HCEC 1CT (cell line): Measurements from ENCODE around the gene MREG.
"Not testable (repeated sequence)": the region's sequence is repeated elsewhere in the genome, so short reads cannot be mapped to it uniquely, and the experiment has no call there.

Source experiments
- DNase-seq: peaks from one replicate; pipeline ENCODE4 v3.0.0-alpha.2; 2017

MREG gene

DNA sequence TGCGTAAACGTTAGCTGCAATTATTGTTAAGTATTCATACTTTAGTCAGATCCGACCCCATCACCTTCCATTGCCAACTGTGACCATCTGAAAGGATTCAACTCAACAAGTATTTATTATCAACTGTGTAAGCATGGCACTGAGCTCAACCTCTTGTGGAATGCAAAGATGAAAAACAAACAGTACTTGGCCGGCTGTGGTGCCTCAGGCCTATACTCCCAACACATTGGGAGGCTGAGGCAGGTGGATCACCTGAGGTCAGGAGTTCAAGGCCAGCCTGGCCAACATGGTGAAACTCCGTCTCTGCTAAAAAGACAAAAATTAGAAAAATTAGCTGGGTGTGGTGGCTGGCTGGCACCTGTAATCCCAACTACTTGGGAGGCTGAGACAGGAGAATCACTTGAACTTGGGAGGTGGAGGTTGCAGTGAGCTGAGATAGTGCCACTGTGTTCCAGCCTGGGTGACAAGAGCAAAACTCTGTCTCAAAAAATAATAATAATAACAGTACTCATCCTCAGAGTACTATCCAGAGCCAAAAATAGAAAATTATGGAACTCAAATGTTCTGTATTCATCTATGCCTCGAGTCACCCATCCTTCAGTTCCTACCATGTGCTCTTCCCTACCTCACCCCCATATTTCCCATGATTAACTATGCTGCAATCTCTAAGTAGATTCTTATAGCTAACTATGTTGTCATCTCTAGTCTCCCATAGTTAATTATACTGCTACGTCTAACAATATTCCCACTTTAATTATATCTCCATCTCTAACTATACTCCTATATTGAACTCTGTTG lies 8.6 kb upstream of the MREG start:
- DNase-seq, result no peak

DNA sequence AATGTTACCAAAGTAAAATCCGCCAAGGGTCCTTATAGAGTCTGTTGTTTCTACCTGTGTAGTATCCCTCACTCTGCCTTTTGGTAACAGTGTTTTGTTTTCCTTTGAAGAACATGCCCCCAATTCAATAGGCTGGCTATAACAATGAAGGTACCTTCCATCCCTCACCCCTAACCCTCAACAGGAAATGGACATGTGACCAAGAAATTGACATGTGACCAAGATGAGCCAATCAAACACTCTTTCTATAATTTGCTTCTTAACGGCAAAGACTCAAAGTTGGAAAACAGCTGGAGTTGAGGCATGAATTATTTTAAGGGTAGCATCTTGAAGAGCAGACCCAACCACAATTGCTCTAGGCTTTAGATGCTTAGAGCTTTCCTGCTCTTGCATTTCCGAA lies 5.4 kb upstream of the MREG start:
- DNase-seq, result no peak

DNA sequence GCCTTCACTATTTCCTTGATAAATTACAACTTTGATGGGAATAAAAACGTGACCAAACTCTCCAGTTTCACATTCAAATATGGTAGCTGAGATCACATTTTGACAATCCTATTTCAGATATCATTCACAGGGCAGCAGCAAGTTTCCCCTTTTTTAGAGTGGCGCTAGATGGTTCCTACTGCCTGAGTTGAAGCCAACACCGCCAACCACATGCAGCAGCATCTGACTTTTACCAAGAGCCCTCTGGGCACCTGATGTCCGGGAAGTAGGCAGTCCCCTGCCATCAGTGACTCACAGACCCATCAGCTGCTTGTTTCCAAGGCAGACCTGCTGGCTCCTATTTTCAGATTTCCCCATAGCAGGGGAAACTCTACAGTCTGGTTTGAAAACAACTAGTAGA lies 4.0 kb upstream of the MREG start:
- DNase-seq, result peak; percentile 9

DNA sequence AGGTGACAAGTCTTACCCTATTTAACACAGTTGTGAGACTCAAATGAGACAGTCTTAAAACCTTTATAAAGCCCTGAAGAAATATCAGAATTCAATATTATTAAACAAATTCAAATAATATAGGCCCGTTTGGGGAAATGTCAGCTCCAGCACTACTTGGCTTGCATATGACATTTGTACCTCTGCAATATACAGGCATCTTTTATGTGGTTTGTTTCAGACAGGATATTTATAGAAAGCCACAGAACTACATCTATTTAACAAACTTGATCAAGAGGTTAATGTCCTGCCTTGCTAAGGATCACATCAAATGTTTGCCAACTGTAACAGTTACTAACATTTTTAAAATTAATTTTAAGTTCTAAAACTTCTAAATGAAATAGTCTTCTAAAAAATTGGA lies 3.2 kb upstream of the MREG start:
- DNase-seq, result no peak

DNA sequence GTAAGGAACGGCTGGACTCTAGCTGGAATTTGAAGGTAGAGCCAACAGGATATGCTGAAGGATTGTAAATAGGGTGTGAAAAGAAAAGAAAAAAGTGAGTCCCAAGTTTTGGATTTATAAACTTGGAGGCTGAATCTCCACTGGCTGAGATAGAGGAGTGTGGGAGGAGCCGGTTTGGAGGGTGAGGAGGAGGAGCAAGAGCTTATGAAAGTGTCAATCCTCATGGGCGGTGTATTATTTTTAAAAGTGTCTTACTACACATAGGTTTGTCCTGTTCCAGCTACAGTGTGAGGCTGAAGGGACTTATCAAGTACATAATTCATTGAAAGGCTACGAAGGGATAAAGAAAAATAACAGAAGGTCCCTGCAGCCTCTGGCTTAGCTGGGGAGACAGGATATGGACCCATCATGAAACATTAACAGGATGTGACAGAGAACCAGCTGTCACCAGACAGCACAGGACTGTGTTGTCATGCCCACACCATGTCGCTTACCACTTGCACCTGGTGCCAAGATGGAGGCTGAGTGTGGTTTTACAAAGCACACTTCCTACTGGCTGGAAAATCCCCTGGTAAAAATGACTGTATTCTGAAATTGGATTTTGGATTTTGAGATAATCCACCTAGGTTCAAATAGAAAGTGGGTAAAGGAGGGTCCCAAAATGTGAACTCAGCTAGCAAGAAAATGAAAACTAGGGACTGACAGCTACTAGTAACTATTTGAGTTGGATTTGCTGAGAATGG lies 2.5 kb upstream of the MREG start:
- DNase-seq, result no peak

DNA sequence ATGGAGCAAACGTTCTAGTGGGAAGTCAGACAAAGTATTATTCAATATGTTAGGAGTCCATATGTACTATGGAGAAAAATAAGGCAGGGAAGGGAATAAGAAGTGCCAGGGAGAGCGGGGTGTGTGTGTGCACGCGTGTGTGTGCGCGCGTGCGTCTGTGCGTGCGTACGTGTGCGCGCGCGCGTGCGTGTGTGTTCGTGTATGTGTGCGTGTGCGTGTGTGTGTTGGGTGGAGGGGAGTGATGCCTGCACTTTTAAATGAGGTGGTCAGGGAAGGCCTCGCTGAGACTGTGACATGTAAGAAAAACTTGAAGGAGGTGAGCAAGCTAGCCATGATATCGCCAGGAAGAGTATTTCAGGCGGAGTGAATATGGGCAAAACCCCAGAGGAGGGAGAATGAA lies 1.6 kb upstream of the MREG start:
- no peak for DNase-seq

DNA sequence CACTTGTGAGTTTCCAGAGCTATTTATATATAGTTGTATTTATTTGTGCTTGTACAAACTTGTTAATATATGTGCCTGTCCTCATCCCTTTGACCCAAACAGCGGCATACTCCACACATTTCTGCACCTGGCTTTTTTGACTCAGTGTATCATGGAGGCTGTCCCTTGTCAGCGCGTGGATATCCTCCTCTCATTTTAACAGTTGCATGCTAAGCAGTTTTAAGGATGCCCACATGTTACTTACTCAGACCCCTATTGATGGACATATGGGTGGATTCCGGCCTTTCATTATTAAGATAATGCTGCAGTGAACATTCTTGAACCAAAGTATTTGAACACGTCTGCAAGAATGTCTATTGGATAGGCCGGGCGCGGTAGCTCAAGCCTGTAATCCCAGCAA lies 655 bp upstream of the MREG start:
- no peak for DNase-seq

DNA sequence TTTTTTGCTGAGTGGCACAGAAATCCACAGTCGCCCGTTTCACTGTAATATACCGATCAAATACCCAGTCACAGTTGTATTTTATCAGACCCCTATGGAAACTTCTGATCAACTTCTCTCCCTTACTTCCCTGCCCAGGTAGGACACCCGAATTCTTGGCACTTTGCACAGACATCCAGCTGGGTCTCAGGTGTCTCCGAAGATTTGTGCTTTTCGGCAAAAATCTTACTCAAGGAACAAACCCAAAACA lies 596 bp downstream of the MREG start:
- DNase-seq, result no peak

DNA sequence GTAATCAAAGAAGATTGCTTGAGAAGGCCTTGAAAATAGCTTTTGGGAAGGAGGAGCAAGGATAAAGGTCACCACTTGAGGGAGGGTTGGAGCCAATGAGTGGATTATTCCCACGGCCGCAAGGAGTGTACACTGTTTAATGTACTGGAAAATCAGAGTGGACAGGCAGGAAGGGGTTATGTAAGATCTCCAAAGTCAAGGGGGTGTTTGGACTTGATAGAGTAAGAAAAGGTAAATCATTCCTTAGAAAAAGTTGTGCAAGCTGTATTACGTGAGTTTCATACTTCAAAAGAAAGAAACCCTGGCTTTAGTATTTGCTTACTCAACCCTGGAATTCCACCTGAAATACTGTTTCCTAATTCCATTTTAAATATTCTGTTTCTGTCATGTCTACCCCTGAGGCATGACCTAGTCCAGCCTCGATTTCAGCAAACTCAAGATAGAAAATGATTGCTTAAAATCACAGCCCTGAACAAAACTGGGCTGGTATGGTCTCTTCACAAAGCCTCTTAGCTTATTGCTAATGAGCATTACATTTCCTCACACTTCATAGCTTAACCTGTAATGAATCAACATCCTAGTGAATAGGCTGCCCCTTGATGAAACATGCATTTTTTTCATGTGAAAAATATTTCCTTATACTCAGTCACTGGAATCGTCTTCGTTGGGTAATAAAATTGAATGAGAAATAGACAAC lies 1.1 kb downstream of the MREG start:
- DNase-seq, result peak; percentile 42

DNA sequence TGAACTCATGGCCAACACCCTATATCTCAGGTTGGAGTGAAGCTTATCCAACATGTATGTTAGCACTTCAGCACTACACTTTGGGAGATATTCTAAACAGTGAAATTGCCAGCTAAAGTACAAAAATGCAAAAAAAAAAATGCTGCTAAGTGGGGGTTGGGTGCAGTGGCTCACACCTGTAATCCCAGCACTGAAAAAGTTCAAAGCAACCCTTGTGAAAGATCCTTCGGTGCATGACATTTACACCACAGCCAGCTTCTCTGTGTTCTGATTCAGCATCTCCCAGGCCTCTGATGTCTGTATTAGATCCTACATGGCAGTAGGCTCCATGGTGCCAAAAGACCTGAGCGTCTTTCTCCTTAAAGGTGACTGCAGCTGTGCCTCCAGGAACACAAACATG lies 4.1 kb downstream of the MREG start:
- DNase-seq, result not testable (repeated sequence)

DNA sequence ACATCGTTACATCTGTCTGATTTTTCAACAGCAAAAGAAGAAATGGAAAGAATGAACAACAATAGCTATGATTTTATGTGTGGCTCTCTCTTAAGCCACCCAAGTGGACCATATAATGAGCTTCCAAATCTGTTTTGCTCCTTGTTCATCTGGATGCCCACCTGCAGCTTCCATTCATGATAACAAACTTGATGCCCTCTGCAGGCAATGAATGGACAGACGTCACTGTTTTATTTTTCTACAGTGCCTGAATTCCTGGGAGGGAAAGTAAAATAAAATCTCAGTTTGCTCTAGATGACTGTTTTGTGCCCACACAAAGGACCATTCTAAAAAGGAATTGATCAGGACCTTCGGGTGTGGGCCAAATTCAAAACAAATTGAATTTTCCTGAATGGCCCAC lies 5.0 kb downstream of the MREG start:
- no peak for DNase-seq

DNA sequence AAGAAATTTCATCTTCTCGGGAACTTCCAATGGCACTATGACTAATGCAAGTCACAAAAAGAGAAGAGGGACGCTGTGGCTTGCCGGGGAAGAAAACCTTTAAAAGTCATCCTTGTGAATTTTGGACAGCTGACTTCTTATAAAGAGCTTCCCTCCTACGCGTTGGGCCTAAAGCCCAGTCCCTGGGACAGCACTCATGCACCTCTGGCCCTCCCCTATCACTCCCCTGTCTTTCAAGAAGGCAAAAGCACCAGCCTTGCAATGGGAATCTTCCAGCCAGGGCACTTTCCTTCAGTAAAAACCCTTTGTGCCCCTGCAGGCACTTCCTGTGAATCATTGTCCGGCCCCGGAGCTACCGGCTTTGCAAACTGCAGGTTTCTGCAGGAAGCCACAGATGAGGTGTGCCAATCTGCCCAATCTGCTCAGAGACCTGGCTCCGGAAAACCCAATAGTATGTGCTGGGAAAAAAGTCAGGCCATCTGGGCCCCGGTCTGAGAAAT lies 7.1 kb downstream of the MREG start:
- no peak for DNase-seq

DNA sequence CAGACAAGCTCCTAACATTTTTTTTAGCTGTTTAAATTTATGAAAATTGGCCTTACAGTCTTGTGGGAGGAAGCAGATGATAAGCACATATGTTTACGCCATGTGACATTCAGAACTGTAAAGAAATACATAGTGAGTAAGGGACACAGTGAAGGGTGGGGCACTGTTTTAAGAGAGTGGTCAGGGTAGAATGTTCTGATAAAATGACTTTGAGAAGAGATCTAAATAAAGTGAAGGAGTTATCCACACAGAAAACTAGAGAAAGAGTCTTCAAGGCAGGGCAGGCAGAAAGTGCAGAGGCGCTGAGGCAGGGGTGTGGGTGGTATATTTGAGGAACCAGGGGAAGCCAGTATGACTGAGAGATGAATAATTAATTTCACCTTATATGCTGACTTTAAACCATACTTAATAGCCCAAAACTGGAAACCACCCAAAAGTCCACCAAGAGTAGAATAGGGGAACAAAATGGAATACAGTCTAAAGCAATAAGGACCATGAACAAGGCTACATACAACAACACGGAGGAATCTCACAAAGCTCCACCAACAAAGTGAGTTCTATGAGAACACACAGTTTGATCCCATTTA lies 8.6 kb downstream of the MREG start:
- DNase-seq, result no peak

DNA sequence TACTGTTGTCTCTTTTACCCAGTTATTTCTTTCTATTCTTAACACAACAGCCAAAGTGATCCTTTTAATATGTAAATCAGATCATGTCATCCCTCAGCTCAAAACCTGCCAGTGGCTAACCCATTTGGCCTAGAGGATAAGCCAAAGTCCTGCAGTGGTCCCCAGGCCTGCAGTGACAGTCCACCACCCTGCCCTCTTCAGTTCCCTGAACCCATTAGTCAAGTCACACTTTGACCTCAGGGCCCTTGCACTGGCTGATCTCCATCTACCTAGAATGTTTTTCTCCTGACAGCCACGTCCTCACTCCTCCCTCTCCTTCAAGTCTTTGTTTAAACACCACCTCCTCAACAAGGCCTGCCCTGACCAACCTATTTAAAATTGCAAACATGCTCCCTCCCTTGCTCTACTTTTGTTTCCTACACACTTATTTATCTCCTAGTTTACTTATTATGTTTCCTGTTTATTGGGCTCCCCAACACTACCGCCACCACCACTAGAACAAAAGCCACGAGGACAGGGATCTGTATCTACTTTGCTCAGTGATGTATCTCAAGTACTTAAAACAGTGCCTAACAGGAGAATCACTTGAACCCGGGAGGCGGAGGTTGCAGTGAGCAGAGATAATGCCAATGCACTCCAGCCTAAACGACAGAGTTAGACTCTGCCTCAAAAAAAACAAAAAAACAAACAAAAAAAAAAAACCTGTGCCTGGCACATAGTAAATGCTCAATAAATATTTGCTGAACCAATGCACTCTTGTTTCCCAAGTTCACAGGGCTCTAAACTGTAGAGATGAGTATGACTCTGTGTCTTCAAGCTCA lies 9.3 kb downstream of the MREG start:
- DNase-seq, result no peak

DNA sequence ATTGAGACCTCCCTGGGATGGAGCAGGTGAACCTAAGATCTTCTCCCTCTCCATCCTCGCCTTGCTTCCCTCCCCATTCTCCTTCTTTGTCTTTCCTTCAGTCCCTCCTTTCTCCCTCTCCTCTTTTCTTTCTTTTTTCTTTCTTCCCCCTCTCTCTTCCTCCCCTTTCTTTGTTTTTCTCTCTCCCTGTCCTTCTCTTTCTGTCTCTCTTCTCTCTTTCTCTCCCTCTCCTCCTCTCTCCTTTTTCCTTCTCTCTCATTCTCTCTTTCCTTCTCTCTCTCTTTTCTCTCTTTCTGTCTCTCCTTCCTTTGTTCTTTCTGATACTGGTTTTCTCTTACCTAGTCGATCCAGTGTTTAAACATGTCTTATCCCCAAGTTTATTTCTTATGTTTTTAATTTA lies 10.7 kb downstream of the MREG start:
- DNase-seq, result no peak

DNA sequence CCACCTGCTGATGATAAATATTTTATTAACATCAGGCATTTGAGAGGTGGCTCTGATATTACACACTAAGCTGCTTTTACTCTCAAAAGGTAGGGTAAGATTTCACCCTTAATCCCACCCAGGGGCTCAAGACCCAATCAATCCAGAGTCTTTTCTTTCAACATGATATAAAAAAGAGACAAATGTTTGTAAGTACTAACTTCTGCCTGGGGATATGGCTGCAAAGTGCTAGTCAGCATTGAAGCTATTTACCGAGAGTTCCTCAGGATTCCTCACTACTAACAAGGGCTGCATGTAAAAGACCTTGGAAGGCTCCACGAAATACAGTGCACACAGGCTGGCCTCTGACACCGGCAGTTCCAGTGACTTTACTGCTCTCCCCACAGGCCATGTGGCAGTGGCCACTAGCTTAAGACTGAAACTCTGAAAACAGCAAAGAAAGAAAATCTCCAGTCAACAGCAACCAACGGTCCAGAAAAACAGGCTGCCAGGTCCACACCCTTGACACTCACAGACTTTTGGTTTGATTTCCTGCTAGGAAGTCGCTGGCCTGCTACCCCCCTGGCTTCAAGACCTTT lies 11.2 kb downstream of the MREG start:
- no peak for DNase-seq

DNA sequence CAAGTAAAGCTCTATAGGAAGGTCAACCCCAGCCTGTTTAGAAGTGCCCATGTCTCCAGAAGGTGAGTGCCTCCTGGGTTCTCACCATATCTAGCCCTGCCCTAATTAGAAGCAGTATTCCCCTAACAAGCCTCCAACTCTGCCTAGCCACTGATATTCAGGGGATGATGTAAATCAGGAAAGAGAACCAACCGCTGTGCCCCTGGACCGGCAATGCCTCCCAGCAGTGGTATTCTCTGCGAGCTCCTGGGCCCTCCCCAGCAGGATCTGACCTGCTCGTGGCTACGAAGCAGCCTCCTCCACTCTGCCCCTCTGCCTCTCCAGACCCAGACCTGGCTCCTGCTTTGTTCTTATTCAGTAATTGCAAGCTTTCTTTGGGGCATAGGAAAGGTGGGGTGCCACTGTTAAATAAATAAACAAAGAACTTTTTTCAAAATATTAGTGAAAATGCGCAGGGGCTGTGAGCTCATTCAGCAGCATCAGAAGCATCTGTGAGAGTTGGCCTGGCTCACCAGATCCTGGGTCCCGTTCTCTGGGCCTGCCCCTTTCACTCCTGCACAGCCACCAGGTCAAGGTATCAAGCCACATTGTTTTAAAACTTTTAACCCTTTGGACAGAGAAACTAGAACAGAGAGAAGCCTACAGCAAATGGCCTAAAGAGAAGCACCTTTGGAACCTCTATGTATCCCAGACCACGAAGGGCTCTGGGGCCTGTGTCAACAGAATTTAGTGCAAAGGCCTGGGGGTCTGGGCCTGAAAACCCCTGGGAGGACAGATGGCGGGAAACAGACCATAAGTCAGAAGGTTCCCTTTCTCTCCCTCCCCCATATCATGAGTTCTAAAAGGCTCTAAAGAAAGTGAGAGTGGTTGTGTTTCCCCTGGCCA lies 11.9 kb downstream of the MREG start:
- DNase-seq, result no peak

DNA sequence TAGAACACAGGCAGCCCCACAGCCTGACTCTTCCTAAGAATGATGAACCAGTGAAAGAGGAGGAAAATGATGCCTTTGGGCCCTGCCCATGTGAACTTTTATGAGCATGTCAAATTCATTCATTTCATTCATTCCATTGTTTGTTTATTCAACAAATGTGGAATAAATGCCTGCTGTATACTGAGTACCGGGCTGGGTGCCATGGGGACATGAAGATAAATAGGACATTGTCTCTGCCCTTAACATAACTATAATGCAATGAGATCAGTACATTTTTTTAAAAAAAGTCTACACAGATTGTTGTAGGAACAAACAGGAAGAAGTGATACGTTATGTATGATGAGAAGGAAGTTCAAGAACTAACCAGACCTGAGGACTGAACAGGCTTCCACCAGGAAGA lies 14.7 kb downstream of the MREG start:
- DNase-seq, result no peak

DNA sequence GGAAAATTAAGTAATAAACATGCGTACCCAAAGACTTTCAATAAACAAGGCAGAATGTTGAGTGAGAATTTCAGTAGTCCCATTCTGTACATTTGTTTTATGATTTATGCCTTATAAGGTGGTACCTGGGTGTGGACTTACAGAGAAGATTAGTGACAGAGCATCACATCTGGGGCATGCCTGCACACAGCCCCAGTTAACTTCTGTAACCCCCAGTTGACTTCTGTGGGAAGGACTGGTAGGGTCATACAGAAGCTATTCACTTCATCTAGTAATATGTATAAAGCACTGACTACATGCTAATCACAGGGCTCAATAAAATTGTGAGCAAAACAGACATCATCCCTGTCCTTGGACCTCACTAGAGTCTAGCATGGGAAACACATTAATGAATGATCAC lies 16.1 kb downstream of the MREG start:
- no peak for DNase-seq

DNA sequence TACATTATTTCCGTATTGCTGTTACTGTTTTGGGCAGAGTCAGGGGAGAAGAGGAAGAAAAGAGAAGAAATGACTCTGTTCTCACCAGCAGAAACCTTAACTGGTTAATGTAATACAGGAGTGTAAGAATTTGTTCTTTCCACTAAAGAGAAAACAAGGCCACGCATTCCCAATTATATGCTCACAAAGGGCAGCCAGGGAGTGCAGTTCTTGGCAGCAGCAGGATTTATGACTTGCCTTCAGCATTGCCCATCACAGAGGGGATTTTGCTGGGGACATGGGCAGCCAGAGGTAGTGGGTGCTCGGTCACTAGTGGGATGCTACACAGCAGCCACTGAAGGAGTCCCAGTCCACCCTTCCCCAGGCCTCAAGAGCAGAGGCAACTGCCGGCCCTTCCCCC lies 18.4 kb downstream of the MREG start:
- DNase-seq, result no peak

DNA sequence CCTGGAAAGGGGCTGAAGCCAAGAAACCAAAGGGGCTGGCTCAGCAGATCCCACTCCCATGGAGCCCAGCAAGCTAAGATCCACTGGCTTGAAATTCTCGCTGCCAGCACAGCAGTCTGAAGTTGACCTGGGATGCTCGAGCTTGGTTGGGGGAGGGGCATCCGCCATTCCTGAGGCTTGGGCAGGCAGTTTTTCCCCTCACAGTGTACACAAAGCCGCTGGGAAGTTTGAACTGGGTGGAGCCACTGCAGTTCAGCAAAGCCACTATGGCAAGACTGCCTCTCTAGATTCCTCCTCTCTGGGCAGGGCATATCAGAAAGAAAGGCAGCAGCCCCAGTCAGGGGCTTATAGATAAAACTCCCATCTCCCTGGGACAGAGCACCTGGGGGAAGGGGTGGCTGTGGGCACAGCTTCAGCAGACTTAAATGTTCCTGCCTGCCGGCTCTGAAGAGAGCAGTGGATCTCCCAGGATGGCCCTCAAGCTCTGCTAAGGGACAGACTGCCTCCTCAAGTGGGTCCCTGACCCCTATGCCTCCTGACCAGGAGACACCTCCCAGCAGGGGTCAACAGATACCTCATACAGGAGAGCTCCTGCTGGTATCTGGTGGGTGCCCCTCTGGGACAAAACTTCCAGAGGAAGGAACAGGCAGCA lies 24.7 kb downstream of the MREG start:
- DNase-seq, result not testable (repeated sequence)
